CD4-positive, alpha-beta memory T cell (primary cell): ENCODE measurements around the gene OR7G2. TPM values are rescaled to one million over a fixed set of nuclear protein-coding genes. Genes with fewer than 3 reads are reported as not detected.
"Not testable (repeated sequence)": the region's sequence is repeated elsewhere in the genome, so short reads cannot be mapped to it uniquely, and the experiment has no call there.

Experiments
- CTCF ChIA-PET: fragments of 350-600 bp; sonication (Branson Sonifier 250); formaldehyde crosslinking; loops from one replicate; lab custom pipeline; 2021; ENCODE audit warnings: inconsistent platforms; ENCODE audit not compliant: partially characterized antibody; lab: Charles Lee
- POLR2A ChIA-PET: fragments of 350-600 bp; sonication (Branson Sonifier 250); formaldehyde crosslinking; loops from one replicate; lab custom pipeline; 2021; ENCODE audit not compliant: partially characterized antibody; lab: Charles Lee
- DNase-seq, 5 donors: peaks; one replicate each; pipeline versions ENCODE4 v3.0.0 to v3.0.0-alpha.2; 2020 to 2022; ENCODE audit warnings: mixed read lengths in 1 of 5
- H3K27ac ChIP-seq: one replicate; pipeline ENCODE4 v1.7.0; 2013; ENCODE audit warnings: low read depth, low read length
- H3K27me3 ChIP-seq: 2 replicates; pipeline ENCODE4 v1.7.0; 2013; ENCODE audit warnings: mild to moderate bottlenecking, low read length, moderate library complexity; ENCODE audit not compliant: insufficient read depth
- H3K36me3 ChIP-seq: 2 replicates; pipeline ENCODE4 v1.7.0; 2013; ENCODE audit warnings: mild to moderate bottlenecking, low read length, moderate library complexity; ENCODE audit not compliant: insufficient read depth
- H3K4me1 ChIP-seq: 2 replicates; pipeline ENCODE4 v1.7.0; 2013; ENCODE audit warnings: mild to moderate bottlenecking, low read length, moderate library complexity; ENCODE audit not compliant: insufficient read depth
- H3K4me3 ChIP-seq, 2 donors: one replicate each; pipeline ENCODE4 v1.7.0; 2013; ENCODE audit warnings: low read length in 2 of 2, mild to moderate bottlenecking in 1 of 2
- H3K9me3 ChIP-seq, 2 donors: one replicate each; pipeline ENCODE4 v1.7.0; 2013; ENCODE audit warnings: low read length in 2 of 2, control low read depth in 1 of 2; ENCODE audit not compliant: control insufficient read depth in 1 of 2
- H3K27ac Mint-ChIP-seq, 7 donors: one replicate each; pipeline ENCODE4 v1.8.0; 2020 to 2021; ENCODE audit warnings: mixed read lengths in 7 of 7, mild to moderate bottlenecking in 6 of 7, inconsistent platforms in 3 of 7, moderate library complexity in 3 of 7
- H3K27me3 Mint-ChIP-seq, 2 donors: one replicate each; pipeline ENCODE4 v1.8.0; 2020 to 2021; ENCODE audit warnings: mixed read lengths in 2 of 2
- H3K36me3 Mint-ChIP-seq, 2 donors: one replicate each; pipeline ENCODE4 v1.8.0; 2020 to 2021; ENCODE audit warnings: mixed read lengths in 2 of 2, inconsistent platforms in 1 of 2, mild to moderate bottlenecking in 1 of 2
- H3K4me1 Mint-ChIP-seq, 4 donors: one replicate each; pipeline ENCODE4 v1.8.0; 2020 to 2021; ENCODE audit warnings: mixed read lengths in 4 of 4, mild to moderate bottlenecking in 1 of 4
- H3K4me3 Mint-ChIP-seq, 8 donors: one replicate each; pipeline ENCODE4 v1.8.0; 2020 to 2021; ENCODE audit warnings: mixed read lengths in 8 of 8, mild to moderate bottlenecking in 7 of 8, moderate library complexity in 6 of 8, inconsistent platforms in 3 of 8
- H3K9me3 Mint-ChIP-seq, 8 donors: one replicate each; pipeline ENCODE4 v1.8.0; 2020 to 2021; ENCODE audit warnings: mixed read lengths in 8 of 8, mild to moderate bottlenecking in 5 of 8, inconsistent platforms in 3 of 8, moderate library complexity in 1 of 8
- intact Hi-C: fragments of 100-400 bp; cut with micrococcal nuclease; formaldehyde crosslinking; loops from one replicate; pipeline ENCODE4 v1.15.1; 2023
- polyA plus RNA-seq, 2 donors: library from polyadenylated mRNA; unstranded; fragments of 300-500 nt; fragmentation: Illumina TruSeq; gene quantifications; one replicate each; pipeline ENCODE4 v1.2.3, GENCODE V29; 2021
- total RNA-seq, 2 experiments: library from RNA; stranded (reverse); gene quantifications; one replicate each; pipeline ENCODE4 v1.2.3, GENCODE V29; 2021

Gene OR7G2
- total and polyA plus RNA-seq, 4 experiments from 2014 or later, result not detected

- Histone ChIP-seq H3K27me3 (no peaks in the 10 kb centered on the region), H3K9me3 (no peaks in the 10 kb centered on the region), H3K27ac (no peak overlapping the region), H3K4me3 (no peak overlapping the region), H3K4me1 (no peaks in the 10 kb centered on the region), H3K36me3 (no peaks in the 10 kb centered on the region)
- Mint-ChIP-seq H3K4me1 (peaks cover 0 to 3% (median 0%) of the 10 kb centered on the region in 4 donors), H3K27me3 (peaks cover 2 to 6% of the 10 kb centered on the region in 2 donors), H3K27ac (no peak overlapping the region), H3K9me3 (peaks cover 0 to 6% (median 0%) of the 10 kb centered on the region in 8 donors), H3K4me3 (no peak overlapping the region), H3K36me3 (no peaks in the 10 kb centered on the region)
- ChIA-PET CTCF (no interaction called here), POLR2A (no interaction called here)
- intact Hi-C loops, result no loop called here
- no peak for DNase-seq
Measured at GRCh38 chr19:9058905-9059667, 48.2 kb downstream of the OR7G2 start.

- H3K36me3 ChIP-seq, result no peaks in the 10 kb centered on the region
- intact Hi-C loops, result no loop called here
- CTCF ChIA-PET, result no interaction called here
- H3K4me3 ChIP-seq, result no peak overlapping the region
- peaks cover 0 to 3% (median 0%) of the 10 kb centered on the region in 4 donors for H3K4me1 Mint-ChIP-seq
- no peak for DNase-seq
- H3K4me1 ChIP-seq, result no peaks in the 10 kb centered on the region
- H3K9me3 ChIP-seq, result no peaks in the 10 kb centered on the region
- no peak overlapping the region for H3K27ac Mint-ChIP-seq
- H3K27me3 Mint-ChIP-seq, result peaks cover 2 to 6% of the 10 kb centered on the region in 2 donors
- no peaks in the 10 kb centered on the region for H3K27me3 ChIP-seq
- H3K36me3 Mint-ChIP-seq, result no peaks in the 10 kb centered on the region
- peaks cover 0 to 6% (median 0%) of the 10 kb centered on the region in 8 donors for H3K9me3 Mint-ChIP-seq
- POLR2A ChIA-PET, result no interaction called here
- H3K4me3 Mint-ChIP-seq, result no peak overlapping the region
- H3K27ac ChIP-seq, result no peak overlapping the region
Measured at GRCh38 chr19:9057505-9058258, 49.6 kb downstream of the OR7G2 start.

- H3K36me3 Mint-ChIP-seq, H3K4me3 ChIP-seq, intact Hi-C loops: not testable (repeated sequence)
Measured at GRCh38 chr19:9056131-9056530, 51.1 kb downstream of the OR7G2 start.

GRCh38 chr19:9054765-9055164 lies 52.5 kb downstream of the OR7G2 start:
- H3K4me3 ChIP-seq, result no peak overlapping the region

More at GRCh38 chr19:9056131-9056530, 51.1 kb downstream of the OR7G2 start:
- H3K9me3 Mint-ChIP-seq, H3K27me3 ChIP-seq, H3K4me1 Mint-ChIP-seq, H3K9me3 ChIP-seq, H3K27ac Mint-ChIP-seq, H3K4me1 ChIP-seq, CTCF ChIA-PET, H3K36me3 ChIP-seq, H3K27me3 Mint-ChIP-seq, H3K27ac ChIP-seq, DNase-seq, POLR2A ChIA-PET, H3K4me3 Mint-ChIP-seq: not testable (repeated sequence)

DNA sequence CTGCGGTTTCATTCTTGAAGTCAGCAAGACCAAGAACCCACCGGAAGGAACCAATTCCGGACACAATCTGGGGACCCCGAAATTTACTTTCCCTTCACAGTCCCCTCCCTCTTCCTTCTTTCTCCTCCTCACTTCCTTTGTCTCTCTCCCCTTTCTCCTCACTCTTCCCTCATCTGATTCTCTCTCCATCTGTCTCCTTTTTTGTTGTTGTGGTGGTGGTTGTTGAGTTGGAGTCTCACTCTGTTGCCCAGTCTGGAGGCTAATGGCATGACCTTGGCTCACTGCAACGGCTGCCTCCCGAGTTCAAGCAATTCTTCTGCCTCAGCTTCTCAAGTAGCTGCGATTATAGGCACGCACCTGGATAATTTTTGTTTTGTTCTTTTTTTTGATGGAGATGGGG lies 53.1 kb downstream of the OR7G2 start:
- Mint-ChIP-seq H3K36me3 (no peaks in the 10 kb centered on the region), H3K4me1 (peaks cover 0 to 3% (median 0%) of the 10 kb centered on the region in 4 donors), H3K4me3 (no peak overlapping the region), H3K27ac (no peak overlapping the region), H3K9me3 (peaks cover 0 to 4% (median 0%) of the 10 kb centered on the region in 8 donors), H3K27me3 (peaks cover 2 to 6% of the 10 kb centered on the region in 2 donors)
- Histone ChIP-seq H3K9me3 (no peaks in the 10 kb centered on the region), H3K4me3 (no peak overlapping the region), H3K27ac (no peak overlapping the region), H3K36me3 (no peaks in the 10 kb centered on the region), H3K4me1 (no peaks in the 10 kb centered on the region), H3K27me3 (no peaks in the 10 kb centered on the region)
- DNase-seq, result no peak
- intact Hi-C loops, result no loop called here
- CTCF ChIA-PET, result interaction anchor here (1.4 kb wide), 1 partner anchor 10 kb away, joined by 4 read pairs; no protein-coding TSS in a partner anchor
- POLR2A ChIA-PET, result no interaction called here

More at GRCh38 chr19:9054765-9055164, 52.5 kb downstream of the OR7G2 start:
- H3K4me1 ChIP-seq, result no peaks in the 10 kb centered on the region
- no peaks in the 10 kb centered on the region for H3K9me3 ChIP-seq
- ChIA-PET POLR2A (no interaction called here), CTCF (no interaction called here)
- peaks cover 0 to 3% (median 0%) of the 10 kb centered on the region in 4 donors for H3K4me1 Mint-ChIP-seq
- no peak for DNase-seq
- H3K27ac ChIP-seq, result no peak overlapping the region
- H3K27me3 ChIP-seq, result no peaks in the 10 kb centered on the region
- peaks cover 2 to 6% of the 10 kb centered on the region in 2 donors for H3K27me3 Mint-ChIP-seq
- H3K36me3 Mint-ChIP-seq, result no peaks in the 10 kb centered on the region
- peaks cover 0 to 4% (median 0%) of the 10 kb centered on the region in 8 donors for H3K9me3 Mint-ChIP-seq
- no peak overlapping the region for H3K4me3 Mint-ChIP-seq
- no peaks in the 10 kb centered on the region for H3K36me3 ChIP-seq
- intact Hi-C loops, result no loop called here
- H3K27ac Mint-ChIP-seq, result no peak overlapping the region

GRCh38 chr19:9053674-9054073 lies 53.6 kb downstream of the OR7G2 start:
- H3K4me3 Mint-ChIP-seq, POLR2A ChIA-PET: not testable (repeated sequence)

GRCh38 chr19:9052894-9053293 lies 54.4 kb downstream of the OR7G2 start:
- no peak overlapping the region for H3K4me3 Mint-ChIP-seq
- Histone ChIP-seq H3K4me1 (no peaks in the 10 kb centered on the region), H3K27ac (no peak overlapping the region), H3K9me3 (no peaks in the 10 kb centered on the region), H3K4me3 (no peak overlapping the region), H3K36me3 (no peaks in the 10 kb centered on the region), H3K27me3 (no peaks in the 10 kb centered on the region)
- ChIA-PET CTCF (interaction anchor here (1.4 kb wide), 1 partner anchor 9 kb away, joined by 4 read pairs; no protein-coding TSS in a partner anchor), POLR2A (no interaction called here)
- H3K27me3 Mint-ChIP-seq, result peaks cover 2 to 6% of the 10 kb centered on the region in 2 donors
- H3K36me3 Mint-ChIP-seq, result no peaks in the 10 kb centered on the region
- intact Hi-C loops, result no loop called here
- H3K27ac Mint-ChIP-seq, result no peak overlapping the region
- H3K9me3 Mint-ChIP-seq, result peaks cover 0 to 3% (median 0%) of the 10 kb centered on the region in 8 donors
- DNase-seq, result no peak
- H3K4me1 Mint-ChIP-seq, result peaks cover 0 to 3% (median 0%) of the 10 kb centered on the region in 4 donors

More at GRCh38 chr19:9053674-9054073, 53.6 kb downstream of the OR7G2 start:
- H3K4me1 Mint-ChIP-seq, H3K4me3 ChIP-seq, H3K27me3 ChIP-seq, H3K9me3 Mint-ChIP-seq, H3K9me3 ChIP-seq, DNase-seq, H3K4me1 ChIP-seq, H3K36me3 ChIP-seq, H3K27me3 Mint-ChIP-seq, H3K36me3 Mint-ChIP-seq, intact Hi-C loops, H3K27ac ChIP-seq, H3K27ac Mint-ChIP-seq: not testable (repeated sequence)
- CTCF ChIA-PET, result interaction anchor here (1.4 kb wide), 1 partner anchor 10 kb away, joined by 4 read pairs; no protein-coding TSS in a partner anchor
